Measurements from ENCODE around the gene FOXI1.

The FOXI1 gene

DNA sequence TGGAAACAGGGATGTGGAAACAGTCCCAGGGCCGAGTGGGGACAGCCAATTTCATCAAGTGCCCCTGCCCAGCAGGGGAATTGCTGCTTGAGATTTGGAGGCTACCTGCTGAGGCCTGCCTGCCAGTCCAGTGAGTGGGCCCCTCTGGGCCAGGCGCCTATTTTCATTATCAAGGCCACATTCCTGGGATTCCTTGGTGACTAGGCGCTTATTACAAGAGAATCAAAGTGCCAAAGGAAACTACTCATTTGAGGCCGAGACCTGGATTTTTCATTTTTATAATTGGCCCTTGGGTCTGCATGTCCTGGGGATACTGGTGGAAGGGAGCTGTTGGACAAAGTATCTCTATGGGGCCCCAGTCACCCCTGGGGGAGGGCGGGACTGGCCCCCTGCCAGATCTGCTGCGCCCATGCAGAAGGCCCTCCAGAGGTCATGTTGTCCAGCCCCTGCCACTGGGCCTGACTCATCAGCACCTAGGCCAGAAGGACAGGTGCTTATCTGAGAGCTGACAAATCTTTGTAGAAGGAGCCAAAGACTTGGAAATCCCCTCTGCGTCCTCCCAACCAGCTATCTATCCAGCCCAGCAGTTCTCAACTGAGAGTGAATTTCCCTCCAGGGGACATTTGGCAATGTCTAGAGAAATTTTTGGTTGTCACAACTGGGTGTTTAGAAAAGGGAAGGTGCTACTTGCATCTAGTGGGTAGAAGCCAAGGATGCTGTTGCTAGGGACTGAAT lies 45.6 kb downstream of the FOXI1 start:
- DNase-seq: peak; percentile 21

- DNase-seq: no peak
Observed at GRCh38 chr5:170152767-170153166, 47.1 kb downstream of the FOXI1 start.

- DNase-seq: no peak
Observed at GRCh38 chr5:170154297-170154696, 48.6 kb downstream of the FOXI1 start.

DNA sequence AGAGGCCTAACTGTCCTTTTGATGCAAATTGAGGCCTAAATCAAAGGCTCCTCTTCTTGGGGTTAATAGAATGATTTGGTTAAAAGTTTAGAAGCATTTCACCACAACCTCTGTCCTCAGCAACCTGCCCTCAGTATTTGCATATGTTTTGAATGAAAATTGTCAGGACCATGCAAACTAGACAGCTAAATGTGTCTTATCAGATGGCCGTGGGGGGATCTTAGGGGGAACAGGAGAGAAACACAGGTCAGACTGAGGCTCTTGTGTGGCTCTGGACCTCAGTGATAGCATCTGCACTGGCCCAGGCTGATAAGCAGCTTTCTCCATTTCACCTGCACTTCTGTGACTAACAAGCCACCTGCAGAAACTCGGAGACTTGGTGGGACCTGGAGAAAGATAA lies 49.0 kb downstream of the FOXI1 start:
- DNase-seq: no peak

DNA sequence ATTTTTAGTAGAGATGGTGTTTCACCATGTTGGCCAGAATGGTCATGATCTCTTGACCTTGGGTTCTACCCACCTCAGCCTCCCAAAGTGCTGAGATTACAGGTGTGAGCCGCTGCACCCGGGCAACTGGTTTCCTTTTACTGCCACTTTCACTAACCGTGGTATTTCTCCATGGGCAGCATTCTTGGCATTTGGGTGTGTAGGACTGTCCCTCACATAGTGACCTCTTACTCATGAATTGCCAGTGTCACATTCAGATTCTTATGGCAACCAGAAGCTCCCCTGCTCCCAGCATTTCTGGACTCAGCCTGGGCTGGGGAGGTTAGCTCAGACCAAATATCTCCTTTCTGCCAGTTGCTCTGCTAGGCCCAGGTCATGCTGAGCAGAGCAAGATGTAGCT lies 50.1 kb downstream of the FOXI1 start:
- no peak for DNase-seq

GRCh38 chr5:170159101-170159698 lies 53.5 kb downstream of the FOXI1 start:
- DNase-seq: no peak
